HG03469 (cell line): Measurements from ENCODE around the gene DIO3.

Experiments
- ATAC-seq: cut with Tn5 transposase; IDR thresholded peaks from one replicate; pipeline ENCODE4 v1.9.1; 2021; ENCODE audit warnings: mild to moderate bottlenecking, moderate library complexity, moderate number of reproducible peaks; ENCODE audit not compliant: unreplicated experiment

The DIO3 gene

GRCh38 chr14:101595887-101596721, 34.8 kb downstream of the DIO3 start:
- ATAC-seq: no peak

DNA sequence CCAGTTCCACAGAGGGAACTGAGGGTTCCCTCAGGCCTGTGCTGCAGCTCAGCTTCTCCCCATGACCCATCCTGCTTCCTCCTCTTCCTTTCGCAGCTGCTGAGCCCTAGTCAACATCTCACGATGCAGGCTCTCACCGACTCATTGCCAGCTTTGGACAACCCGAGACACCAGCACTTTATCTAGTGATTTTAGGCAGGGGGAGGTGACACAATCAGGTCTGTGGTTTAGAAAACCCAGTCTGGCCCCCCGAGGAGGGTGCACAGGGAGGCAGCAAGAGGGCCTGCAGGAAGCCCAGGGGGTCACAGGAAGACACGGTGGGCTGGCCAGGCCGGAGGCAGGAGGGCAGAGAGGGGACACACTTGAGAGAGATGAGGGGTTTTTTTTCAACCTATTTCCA, 35.4 kb downstream of the DIO3 start:
- ATAC-seq: no peak

DNA sequence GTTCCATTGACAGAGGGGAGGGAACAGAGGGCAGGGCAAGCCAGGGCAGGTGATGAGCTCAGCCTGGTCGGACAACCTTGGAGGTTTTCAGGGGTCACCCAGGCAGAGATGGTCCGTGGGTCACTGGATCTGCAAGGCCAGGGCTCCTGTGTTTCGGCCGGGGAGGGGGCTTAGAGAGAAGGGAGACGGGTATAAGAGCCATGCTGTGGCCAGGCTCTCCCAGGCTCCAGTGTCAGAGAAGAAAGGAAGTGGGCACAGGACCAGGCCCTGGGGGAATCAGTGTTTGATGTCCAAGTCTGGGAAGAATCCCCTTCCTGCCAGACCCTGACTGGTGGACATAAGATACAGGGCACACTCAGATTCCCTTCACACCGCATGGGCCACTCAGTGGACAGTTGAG, 36.9 kb downstream of the DIO3 start:
- ATAC-seq: no peak

DNA sequence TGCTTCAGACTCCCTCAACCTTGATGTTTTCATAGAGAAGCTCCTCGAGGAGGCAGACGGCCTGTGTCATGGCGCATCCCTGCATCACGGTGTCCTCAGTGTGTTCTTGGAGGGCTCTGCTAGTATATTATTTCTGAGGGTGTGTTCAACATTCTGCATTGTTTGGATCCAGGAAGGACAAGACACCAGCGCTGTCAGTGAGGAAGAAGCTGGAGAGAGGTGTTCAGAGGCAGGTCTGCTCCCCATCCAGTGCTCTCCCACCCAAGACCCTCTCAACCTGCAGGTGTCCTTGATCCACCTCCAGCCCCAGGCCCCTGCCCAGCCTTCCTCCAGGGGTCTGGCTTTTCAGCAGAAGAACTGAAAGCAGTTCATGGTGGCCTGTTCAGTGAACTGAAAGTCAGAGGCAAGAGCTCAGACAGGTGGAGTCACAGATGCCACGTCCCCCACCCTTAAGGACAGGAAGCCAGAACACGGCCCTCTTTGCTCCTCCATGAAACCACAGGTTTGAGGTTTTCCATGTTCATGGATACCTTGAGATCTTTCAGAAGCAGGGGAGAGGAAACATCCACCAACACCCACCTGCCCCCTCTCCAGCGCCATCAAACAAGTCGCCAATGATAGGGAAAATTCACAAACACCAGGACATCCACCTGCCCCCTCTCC, 37.4 kb downstream of the DIO3 start:
- no peak for ATAC-seq

GRCh38 chr14:101599234-101599885, 38.1 kb downstream of the DIO3 start:
- no peak for ATAC-seq

DNA sequence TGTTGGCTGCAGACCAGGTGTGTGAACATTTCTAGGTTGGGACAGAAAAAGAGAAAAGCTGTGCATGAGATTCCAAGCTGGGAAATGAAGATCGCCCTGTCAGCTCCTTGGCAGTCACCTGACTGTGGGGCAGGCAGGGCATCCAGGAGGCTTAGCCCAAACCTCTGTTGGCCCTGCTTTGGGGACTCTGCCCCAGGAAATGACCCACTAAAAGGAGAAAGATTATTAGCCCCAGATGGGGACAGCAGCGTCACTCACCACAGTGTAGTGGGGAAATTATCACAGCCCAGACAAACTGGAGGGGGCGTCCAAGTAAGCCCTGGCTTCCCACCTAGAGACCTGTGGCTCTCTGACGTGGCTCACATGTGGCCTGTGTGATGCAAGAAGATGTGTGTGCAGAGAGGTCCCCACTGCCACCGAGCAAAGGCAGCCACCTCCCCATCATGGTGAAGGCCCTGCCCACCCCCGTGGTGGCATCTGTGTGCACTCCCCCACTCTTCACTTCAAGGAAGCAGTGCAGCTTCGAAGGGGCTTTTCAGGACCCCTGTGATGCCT, 39.1 kb downstream of the DIO3 start:
- no peak for ATAC-seq

GRCh38 chr14:101600891-101601605, 39.8 kb downstream of the DIO3 start:
- no peak for ATAC-seq

- no peak for ATAC-seq
Measured at GRCh38 chr14:101601606-101602465, 40.5 kb downstream of the DIO3 start.

- ATAC-seq: no peak
Measured at GRCh38 chr14:101602466-101602840, 41.2 kb downstream of the DIO3 start.

- ATAC-seq: no peak
Measured at GRCh38 chr14:101603096-101603495, 41.8 kb downstream of the DIO3 start.

DNA sequence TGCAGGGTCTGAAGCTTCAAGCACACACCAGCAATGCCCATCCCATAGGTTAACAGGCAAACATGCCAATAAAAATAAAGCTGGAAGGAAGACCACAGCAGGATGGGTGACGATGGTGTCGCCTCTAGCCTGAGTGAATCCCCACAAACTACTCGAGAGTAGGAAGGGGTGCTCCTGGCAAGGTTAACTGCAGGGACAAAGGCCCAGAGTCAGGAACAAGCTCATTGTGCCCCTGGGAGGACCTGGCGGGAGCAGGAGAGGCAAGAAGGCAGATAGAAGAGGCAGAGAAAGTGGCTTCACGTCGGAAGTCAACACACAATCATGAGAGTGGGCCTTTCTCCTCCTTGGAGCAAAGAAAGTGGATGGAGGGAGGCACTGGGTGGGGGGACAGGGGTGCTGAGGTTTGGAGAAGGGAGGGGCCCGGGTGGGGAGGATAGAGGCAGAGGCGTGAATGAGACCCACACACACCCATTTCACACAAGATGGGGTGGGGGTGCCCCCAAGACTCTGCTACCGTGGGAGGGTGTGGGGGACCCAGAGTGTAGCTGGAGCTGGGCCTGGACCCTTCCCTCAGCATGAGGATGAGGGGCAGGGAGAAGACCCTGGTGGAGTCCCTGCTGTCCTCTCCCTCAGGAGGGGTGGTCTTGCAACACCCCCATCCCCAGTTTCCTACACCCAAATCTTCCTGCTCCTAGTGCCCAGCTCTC, 43.1 kb downstream of the DIO3 start:
- no peak for ATAC-seq

GRCh38 chr14:101604935-101605780, 43.9 kb downstream of the DIO3 start:
- no peak for ATAC-seq

DNA sequence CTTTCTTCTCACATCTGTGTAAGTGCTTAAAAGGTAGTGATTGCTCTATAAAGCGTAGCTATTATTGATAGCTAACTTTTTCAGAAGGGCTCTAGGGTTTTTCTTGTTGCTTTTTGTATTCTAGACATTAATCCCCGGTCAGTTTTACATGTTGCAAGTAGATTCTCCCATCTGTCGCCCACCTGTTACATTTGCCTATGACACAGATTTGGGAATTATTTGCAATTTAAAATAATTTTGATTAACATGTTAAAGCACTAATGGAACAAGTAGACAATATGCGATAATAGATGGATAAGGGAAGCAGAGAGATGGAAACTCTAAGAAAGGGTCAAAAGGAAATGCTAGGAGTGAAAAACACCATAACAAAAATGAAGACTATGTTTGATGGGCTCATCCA, 44.5 kb downstream of the DIO3 start:
- ATAC-seq: no peak
